ENCODE data around the gene SLC6A17.

- TF ChIP-seq CTCF (IDR thresholded peaks at IDR 0.05; ENCODE audit: low read length) (no peak), EZH2 (optimal IDR thresholded peaks at IDR 0.05; ENCODE audit: low read depth, low read length) (no peak)
Observed at GRCh38 chr1:110223581-110223980, 73.3 kb downstream of the SLC6A17 start.

All from MM.1S (cell line).